ENCODE measurements around the gene SLC44A4. TPM values are rescaled to one million over a fixed set of nuclear protein-coding genes. Genes with fewer than 3 reads are reported as not detected.

SLC44A4 gene
- total and polyA plus RNA-seq, 2 of the 8 experiments (the other 6 are each of a cell fraction or from before 2014, with no cell fraction given), result 4.8 to 7.0 TPM

- Histone ChIP-seq H3K4ac (replicated peaks; ENCODE audit: insufficient read length, low read depth, low read length) (peak overlapping the region; percentile 16), H2BK20ac (ENCODE audit: low read length) (0 out of 2 replicates have a peak overlapping the region, but pooled peaks have one; percentile 2), H3K36me3 (ENCODE audit: control insufficient read depth in 2 of 4, insufficient read depth in 4 of 4, low read length in 3 of 4) (no peaks in the 10 kb centered on the region), H4K8ac (ENCODE audit: extremely low read depth, insufficient read depth, low read length) (no peak overlapping the region), H3K27ac (ENCODE audit: low read depth, low read length) (peak overlapping the region; percentile 77), H3K23ac (ENCODE audit: insufficient read length) (no peak overlapping the region), H4K20me1 (replicated peaks in 1 of 2; ENCODE audit: control insufficient read depth in 1 of 2, insufficient read depth in 2 of 2, low read length in 2 of 2) (peaks cover 0 to 3% of the 10 kb centered on the region in 2 experiments), H2BK5ac (ENCODE audit: low read depth, low read length) (peak overlapping the region; percentile 92), H2AK5ac (ENCODE audit: low read depth, low read length) (no peak overlapping the region), H3K4me3 (ENCODE audit: extremely low read depth in 1 of 4, insufficient read depth in 2 of 4, low read depth in 3 of 4, low read length in 4 of 4) (peak overlapping the region; percentile 40 to 65 (median 56)), H2BK15ac (ENCODE audit: low read length) (peak overlapping the region; percentile 92; the same call in 1 of the 2 replicates), H3K56ac (replicated peaks; ENCODE audit: insufficient read length, low read depth, low read length) (no peak overlapping the region), H3K79me1 (ENCODE audit: low read depth, low read length) (peaks cover 2% of the 10 kb centered on the region; the same call in 1 of the 2 replicates), H2BK12ac (ENCODE audit: low read depth, low read length) (peak overlapping the region; percentile 84; the same call in 1 of the 2 replicates), H3K4me1 (replicated peaks in 1 of 4; ENCODE audit: control insufficient read depth in 3 of 4, insufficient read depth in 4 of 4, low read length in 3 of 4) (peaks cover 5 to 12% (median 9%) of the 10 kb centered on the region in 4 experiments; a peak in 6 of 7 replicates), H2BK120ac (replicated peaks; ENCODE audit: low read depth, low read length) (no peak overlapping the region), H3K23me2 (ENCODE audit: low read depth, low read length) (peaks cover 18% of the 10 kb centered on the region), H3K9ac (replicated peaks in 1 of 4; ENCODE audit: extremely low read depth in 1 of 4, low read depth in 3 of 4, low read length in 3 of 4) (peak overlapping the region in 3 of 4 experiments; percentile 56 to 76 (median 57); a peak in 6 of 7 replicates), H3K14ac (ENCODE audit: insufficient read length) (no peak overlapping the region), H3K18ac (ENCODE audit: extremely low read depth, low read length) (peak overlapping the region; percentile 93), H3K79me2 (ENCODE audit: control insufficient read depth in 1 of 2, insufficient read depth in 2 of 2, low read length in 2 of 2) (peaks cover 0 to 23% of the 10 kb centered on the region in 2 experiments; a peak in 2 of 4 replicates), H3K9me3 (ENCODE audit: insufficient read depth in 2 of 2, low read depth in 1 of 2, low read length in 1 of 2) (no peaks in the 10 kb centered on the region), H3K27me3 (replicated peaks in 1 of 4; ENCODE audit: control insufficient read depth in 3 of 4, extremely low read depth in 1 of 4, insufficient read depth in 3 of 4, low read length in 3 of 4) (no peaks in the 10 kb centered on the region), H2AFZ (ENCODE audit: low read length) (peak overlapping the region; percentile 54; the same call in 1 of the 2 replicates), H3K4me2 (ENCODE audit: insufficient read depth in 1 of 2, low read depth in 2 of 2, low read length in 2 of 2) (peak overlapping the region; percentile 87 to 100), H4K91ac (replicated peaks; ENCODE audit: insufficient read length, low read length) (peak overlapping the region; percentile 41), H4K5ac (ENCODE audit: insufficient read length, low read depth, low read length) (peak overlapping the region; percentile 78)
- WGBS, 2 experiments (ENCODE audit: extremely low coverage in 1 of 2, insufficient coverage in 1 of 2, insufficient read length in 1 of 2, insufficient replicate concordance in 2 of 2, low coverage in 1 of 2, low lambda C conversion rate in 2 of 2, missing lambda C conversion rate in 1 of 2), result 2% methylated on average over 13 of the region's 13 CpGs; no CpG with 5 or more reads in 1 of the 2 experiments
- no peak for FAIRE-seq
- DNase-seq (ENCODE audit: low read depth in 1 of 2, low spot score in 2 of 2), result peak in 1 of 2 experiments; percentile 62
- ChIA-PET POLR2A (ENCODE audit: partially characterized antibody) (interaction anchor here (0.7 to 10.9 kb wide), 56 partner anchors 8 to 353 kb away, joined by 3 to 136 read pairs (median 4); partner anchors contain the start of genes ABHD16A, APOM, BAG6 and C6orf47), CTCF (ENCODE audit: partially characterized antibody) (interaction anchor here (0.6 to 2.6 kb wide), 11 partner anchors 11 to 137 kb away, joined by 3 to 12 read pairs (median 4); partner anchors contain the start of gene VARS1)
- TF ChIP-seq CBX8 (IDR thresholded peaks at IDR 0.05; ENCODE audit: borderline replicate concordance, low read depth, low read length) (no peak), TCF12 (IDR thresholded peaks at IDR 0.05; ENCODE audit: low read depth, low read length) (no peak), SP4 (IDR thresholded peaks at IDR 0.05; ENCODE audit: low read length) (peak; percentile 97), PHF8 (conservative IDR thresholded peaks at IDR 0.05; ENCODE audit: low read depth, low read length) (peak; percentile 22; the same call in 1 of the 2 replicates), POLR2A (IDR thresholded peaks at IDR 0.05; ENCODE audit: control extremely low read depth in 1 of 2, low read depth in 2 of 2, low read length in 2 of 2) (peak in 1 of 2 experiments; percentile 30; a peak in 1 of 3 replicates), TBP (IDR thresholded peaks at IDR 0.05; ENCODE audit: low read depth, low read length) (no peak; the same call in 1 of the 2 replicates), BCL11A (IDR thresholded peaks at IDR 0.05; ENCODE audit: low read depth in 2 of 2, low read length in 2 of 2) (no peak), HDAC2 (IDR thresholded peaks at IDR 0.05; ENCODE audit: borderline replicate concordance in 1 of 2, low read depth in 2 of 2, low read length in 2 of 2) (no peak), MAX (IDR thresholded peaks at IDR 0.05) (no peak), TAF1 (IDR thresholded peaks at IDR 0.05; ENCODE audit: low read depth, low read length) (0 out of 2 replicates have a peak, but pooled peaks have one; percentile 45)
- TF ChIP-seq, protein P1, sequence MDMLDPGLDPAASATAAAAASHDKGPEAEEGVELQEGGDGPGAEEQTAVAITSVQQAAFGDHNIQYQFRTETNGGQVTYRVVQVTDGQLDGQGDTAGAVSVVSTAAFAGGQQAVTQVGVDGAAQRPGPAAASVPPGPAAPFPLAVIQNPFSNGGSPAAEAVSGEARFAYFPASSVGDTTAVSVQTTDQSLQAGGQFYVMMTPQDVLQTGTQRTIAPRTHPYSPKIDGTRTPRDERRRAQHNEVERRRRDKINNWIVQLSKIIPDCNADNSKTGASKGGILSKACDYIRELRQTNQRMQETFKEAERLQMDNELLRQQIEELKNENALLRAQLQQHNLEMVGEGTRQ (IDR thresholded peaks at IDR 0.05; ENCODE audit: low read length), result no peak
Observed at GRCh38 chr6:31826793-31827285, 52.0 kb downstream of the SLC44A4 start.

All from H1 (cell line).